ENCODE data around the gene PIK3CD. TPM values are rescaled to one million over a fixed set of nuclear protein-coding genes. Genes with fewer than 3 reads are reported as not detected.
A peak's percentile ranks its signal among the peaks of the same experiment; 100 is the strongest.

PIK3CD gene
- total RNA-seq, 1 donor from 2014 or later, result 15.7 TPM

DNA sequence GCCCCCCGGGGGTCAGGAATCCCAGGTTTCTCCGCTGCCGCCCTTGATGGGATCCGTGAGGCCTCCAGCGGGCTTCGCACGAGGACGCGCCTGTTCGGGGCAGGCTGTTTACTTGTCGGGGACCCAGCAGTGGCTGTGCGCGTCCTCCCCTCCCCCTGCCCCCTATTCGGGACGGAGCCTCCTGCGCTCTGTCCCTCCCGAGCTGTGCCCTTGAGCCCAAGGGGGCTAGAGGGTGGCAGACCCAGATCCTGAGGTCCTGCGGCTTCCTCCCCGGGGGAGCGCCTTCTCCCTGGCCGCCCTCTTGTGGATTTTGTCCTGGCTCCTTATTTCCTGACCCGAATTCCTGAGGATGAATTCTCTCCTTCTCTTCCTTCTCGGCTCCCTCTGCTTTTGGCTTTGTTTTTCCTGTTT is 38.4 kb downstream of the PIK3CD start:
- TF ChIP-seq, protein P1, sequence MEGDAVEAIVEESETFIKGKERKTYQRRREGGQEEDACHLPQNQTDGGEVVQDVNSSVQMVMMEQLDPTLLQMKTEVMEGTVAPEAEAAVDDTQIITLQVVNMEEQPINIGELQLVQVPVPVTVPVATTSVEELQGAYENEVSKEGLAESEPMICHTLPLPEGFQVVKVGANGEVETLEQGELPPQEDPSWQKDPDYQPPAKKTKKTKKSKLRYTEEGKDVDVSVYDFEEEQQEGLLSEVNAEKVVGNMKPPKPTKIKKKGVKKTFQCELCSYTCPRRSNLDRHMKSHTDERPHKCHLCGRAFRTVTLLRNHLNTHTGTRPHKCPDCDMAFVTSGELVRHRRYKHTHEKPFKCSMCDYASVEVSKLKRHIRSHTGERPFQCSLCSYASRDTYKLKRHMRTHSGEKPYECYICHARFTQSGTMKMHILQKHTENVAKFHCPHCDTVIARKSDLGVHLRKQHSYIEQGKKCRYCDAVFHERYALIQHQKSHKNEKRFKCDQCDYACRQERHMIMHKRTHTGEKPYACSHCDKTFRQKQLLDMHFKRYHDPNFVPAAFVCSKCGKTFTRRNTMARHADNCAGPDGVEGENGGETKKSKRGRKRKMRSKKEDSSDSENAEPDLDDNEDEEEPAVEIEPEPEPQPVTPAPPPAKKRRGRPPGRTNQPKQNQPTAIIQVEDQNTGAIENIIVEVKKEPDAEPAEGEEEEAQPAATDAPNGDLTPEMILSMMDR (IDR thresholded peaks at IDR 0.05; ENCODE audit: unreplicated experiment), result no peak
- H3K9me3 Mint-ChIP-seq (ENCODE audit: low read depth), result no peaks in the 10 kb centered on the region
- H3K4me3 Mint-ChIP-seq (ENCODE audit: low read depth), result peak overlapping the region; percentile 85
- H3K27me3 Mint-ChIP-seq, result peaks cover 34% of the 10 kb centered on the region
- H3K36me3 Mint-ChIP-seq (ENCODE audit: insufficient read depth), result peaks cover 3% of the 10 kb centered on the region
- H3K27ac Mint-ChIP-seq, result peak overlapping the region; percentile 95
- DNase-seq (ENCODE audit: low spot score, unreplicated experiment), result peak; percentile 46
- H3K4me1 Mint-ChIP-seq (ENCODE audit: low read depth), result peaks cover 8% of the 10 kb centered on the region

DNA sequence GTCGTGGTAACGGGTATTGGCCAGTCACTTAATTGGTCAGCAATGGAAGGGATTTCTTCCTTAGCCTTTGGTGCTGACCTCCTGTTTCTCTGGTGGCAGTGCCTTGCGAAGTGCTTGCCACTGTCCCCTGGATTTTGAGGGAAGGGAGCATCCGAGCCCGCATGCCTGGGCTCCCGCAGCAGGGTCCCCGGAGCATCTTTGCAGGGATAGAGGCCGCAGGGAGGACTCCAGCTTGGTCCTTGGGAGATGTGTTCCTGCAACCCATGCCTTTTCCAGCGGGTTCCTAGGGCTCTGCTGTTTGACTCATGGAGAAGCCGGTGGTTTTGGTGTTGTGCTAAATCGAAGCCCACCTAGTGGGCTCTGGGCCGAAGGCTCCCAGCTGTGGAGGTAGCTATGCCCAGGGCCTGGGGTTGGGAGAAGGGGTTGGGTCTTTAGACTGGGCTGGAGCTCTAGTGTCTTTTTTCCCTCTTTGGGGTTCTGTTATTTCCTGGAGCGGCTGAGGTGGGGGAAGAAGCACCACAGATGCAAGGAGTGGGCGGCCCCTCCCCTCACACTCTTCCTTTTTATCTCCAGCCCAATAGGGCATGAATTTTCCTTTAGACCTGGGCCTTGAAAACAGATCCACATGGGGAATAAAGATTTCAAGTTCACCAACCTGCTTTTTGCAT is 39.0 kb downstream of the PIK3CD start:
- DNase-seq (ENCODE audit: low spot score, unreplicated experiment), result no peak
- Mint-ChIP-seq H3K36me3 (ENCODE audit: insufficient read depth) (peaks cover 3% of the 10 kb centered on the region), H3K4me1 (ENCODE audit: low read depth) (peaks cover 8% of the 10 kb centered on the region), H3K4me3 (ENCODE audit: low read depth) (peak overlapping the region; percentile 85), H3K9me3 (ENCODE audit: low read depth) (no peaks in the 10 kb centered on the region), H3K27ac (peak overlapping the region; percentile 95), H3K27me3 (peaks cover 34% of the 10 kb centered on the region)
- TF ChIP-seq, protein P1 (IDR thresholded peaks at IDR 0.05; ENCODE audit: unreplicated experiment), result no peak

DNA sequence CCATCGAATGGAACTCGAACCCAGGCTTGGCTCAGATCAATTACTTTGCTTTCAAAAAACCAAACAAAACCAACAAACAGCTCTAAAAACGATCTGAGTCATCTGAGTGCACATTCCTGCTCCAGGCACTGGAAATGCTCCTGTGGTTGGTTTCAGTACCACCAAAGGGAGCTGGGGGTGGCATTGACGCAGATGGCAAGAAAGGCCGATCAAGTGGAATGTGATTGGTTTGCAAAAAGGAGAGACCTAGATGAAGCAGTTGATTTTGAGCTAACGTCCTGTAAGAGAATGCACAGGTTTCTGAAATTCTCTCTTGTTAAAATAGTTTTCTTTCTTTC is 39.5 kb downstream of the PIK3CD start:
- no peak overlapping the region for H3K27ac Mint-ChIP-seq
- H3K27me3 Mint-ChIP-seq, result peaks cover 34% of the 10 kb centered on the region
- no peak for DNase-seq (ENCODE audit: low spot score, unreplicated experiment)
- H3K9me3 Mint-ChIP-seq (ENCODE audit: low read depth), result no peaks in the 10 kb centered on the region
- no peak overlapping the region for H3K4me3 Mint-ChIP-seq (ENCODE audit: low read depth)
- H3K36me3 Mint-ChIP-seq (ENCODE audit: insufficient read depth), result peaks cover 3% of the 10 kb centered on the region
- peaks cover 8% of the 10 kb centered on the region for H3K4me1 Mint-ChIP-seq (ENCODE audit: low read depth)
- TF ChIP-seq, protein P1 (IDR thresholded peaks at IDR 0.05; ENCODE audit: unreplicated experiment), result no peak

- H3K27ac Mint-ChIP-seq, result no peak overlapping the region
- TF ChIP-seq, protein P1 (IDR thresholded peaks at IDR 0.05; ENCODE audit: unreplicated experiment), result no peak
- H3K27me3 Mint-ChIP-seq, result peaks cover 31% of the 10 kb centered on the region
- peaks cover 8% of the 10 kb centered on the region for H3K4me1 Mint-ChIP-seq (ENCODE audit: low read depth)
- no peaks in the 10 kb centered on the region for H3K9me3 Mint-ChIP-seq (ENCODE audit: low read depth)
- H3K36me3 Mint-ChIP-seq (ENCODE audit: insufficient read depth), result peaks cover 3% of the 10 kb centered on the region
- no peak for DNase-seq (ENCODE audit: low spot score, unreplicated experiment)
- H3K4me3 Mint-ChIP-seq (ENCODE audit: low read depth), result no peak overlapping the region
Observed at GRCh38 chr1:9691691-9692090, 40.2 kb downstream of the PIK3CD start.

DNA sequence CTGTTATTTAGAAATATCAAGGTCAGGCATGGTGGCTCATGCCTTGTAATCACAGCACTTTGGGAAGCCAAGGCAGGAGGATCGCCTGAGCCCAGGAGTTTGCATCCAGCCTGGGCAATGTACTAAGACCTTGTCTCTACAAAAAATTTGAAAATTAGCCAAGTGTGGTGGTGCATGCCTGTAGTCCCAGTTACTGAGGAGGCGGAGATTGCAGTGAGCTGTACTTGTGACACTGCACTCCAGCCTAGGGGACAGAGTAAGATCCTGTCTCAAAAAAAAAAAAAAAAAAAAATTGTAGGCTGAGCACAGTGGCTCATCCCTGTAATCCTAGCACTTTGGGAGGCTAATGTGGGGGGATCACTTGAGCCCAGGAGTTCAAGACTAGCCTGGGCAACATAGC is 45.3 kb downstream of the PIK3CD start:
- Mint-ChIP-seq H3K4me1 (ENCODE audit: low read depth) (peaks cover 4% of the 10 kb centered on the region), H3K9me3 (ENCODE audit: low read depth) (no peaks in the 10 kb centered on the region), H3K27me3 (no peaks in the 10 kb centered on the region), H3K4me3 (ENCODE audit: low read depth) (no peak overlapping the region), H3K36me3 (ENCODE audit: insufficient read depth) (peaks cover 5% of the 10 kb centered on the region), H3K27ac (no peak overlapping the region)
- TF ChIP-seq, protein P1 (IDR thresholded peaks at IDR 0.05; ENCODE audit: unreplicated experiment), result no peak
- DNase-seq (ENCODE audit: low spot score, unreplicated experiment), result no peak
